B cell (primary cell): Measurements from ENCODE around the gene EIPR1.

Experiments
- CTCF ChIP-seq: fragments of 200-600 bp; IDR thresholded peaks from one replicate; pipeline ENCODE4 v1.8.0; 2022; ENCODE audit warnings: antibody characterized with exemption, mild to moderate bottlenecking
- EZH2 ChIP-seq: IDR thresholded peaks from 2 replicates; pipeline ENCODE4 v1.6.1; 2012; ENCODE audit warnings: borderline replicate concordance, low read depth, mild to moderate bottlenecking, moderate library complexity, low read length; ENCODE audit not compliant: insufficient read depth, poor library complexity, severe bottlenecking

GRCh38 chr2:3185256-3185655 is 192.4 kb downstream of the EIPR1 start:
- TF ChIP-seq CTCF (no peak), EZH2 (no peak)
